Measurements from ENCODE around the gene HLA-DOA.
A peak's percentile ranks its signal among the peaks of the same experiment; 100 is the strongest.

HLA-DOA gene

DNA sequence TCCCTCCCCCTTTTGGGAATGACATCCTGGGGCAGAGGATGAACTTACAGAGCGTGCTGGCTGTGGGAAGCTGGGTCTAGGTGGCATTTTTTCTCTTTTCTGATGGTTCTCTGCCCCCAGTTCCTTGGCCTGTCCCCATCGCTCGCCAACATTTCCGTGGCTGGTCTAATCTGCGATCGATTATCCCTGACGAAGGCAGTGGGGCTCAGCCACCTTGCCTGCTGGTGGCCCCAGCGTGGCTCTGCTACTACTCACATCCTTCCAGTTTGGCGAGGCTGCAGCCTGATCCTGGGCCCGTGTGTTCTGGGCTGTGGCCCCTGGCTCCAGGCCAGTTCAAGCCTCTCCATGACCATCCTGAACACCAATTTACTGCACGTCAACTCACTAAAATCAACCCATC, 6.4 kb upstream of the HLA-DOA start:
- DNase-seq: no peak

DNA sequence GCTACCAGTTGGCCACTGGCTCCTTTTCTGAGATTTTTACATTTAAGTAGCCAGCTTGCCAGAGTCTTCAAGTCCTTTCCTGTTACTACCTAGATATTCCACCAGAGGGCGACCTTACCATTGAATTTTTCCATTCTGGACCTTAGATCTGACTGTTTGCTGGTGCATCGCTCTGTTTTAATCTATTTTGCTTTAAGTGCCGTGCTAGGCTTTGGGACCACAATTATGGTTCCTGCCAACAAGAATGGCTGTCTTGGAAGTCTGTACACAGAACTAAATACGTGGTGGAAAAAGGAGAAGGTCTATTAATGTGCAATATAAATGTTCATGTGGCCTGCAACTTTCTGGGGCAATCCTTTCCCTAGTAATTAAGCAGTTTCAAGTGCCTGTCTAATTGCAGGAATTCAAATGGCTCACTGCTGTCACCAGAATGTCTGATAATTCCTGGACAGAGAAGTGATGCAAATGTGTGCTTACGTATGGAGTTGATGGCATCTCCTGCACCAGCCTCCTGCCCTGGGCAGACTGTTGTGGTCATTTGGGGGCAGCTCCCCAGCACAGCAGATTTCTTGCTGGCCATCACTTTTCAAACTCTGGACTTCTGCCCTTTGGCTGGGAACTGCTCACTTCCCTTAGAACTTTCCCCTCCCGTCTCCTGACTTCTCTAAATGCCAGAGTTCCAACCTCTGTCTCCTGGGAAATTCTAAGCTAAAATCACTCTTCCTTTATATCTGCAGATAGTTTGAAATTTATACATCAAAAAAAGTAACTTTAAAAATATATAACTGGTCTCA, 5.6 kb upstream of the HLA-DOA start:
- DNase-seq: peak; percentile 15

DNA sequence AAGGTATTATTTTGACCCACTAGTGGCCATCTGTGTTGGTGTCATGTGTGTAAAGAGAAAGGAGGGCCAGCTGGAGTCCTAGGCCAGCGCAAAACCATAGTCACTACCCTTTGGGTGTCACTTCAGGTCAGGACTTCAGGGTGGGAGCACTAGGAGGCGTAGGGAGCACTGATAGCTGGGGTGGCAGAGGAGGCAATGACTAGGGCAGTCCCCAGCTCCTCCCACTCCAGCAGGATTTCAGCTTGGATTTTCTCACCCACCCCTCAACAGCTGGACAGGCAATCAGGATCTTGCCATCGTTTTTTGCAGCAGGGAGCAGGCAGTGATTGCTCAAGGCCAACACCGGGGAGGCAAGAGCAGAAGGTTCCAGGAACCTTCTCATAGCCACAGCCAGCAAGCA, 4.2 kb upstream of the HLA-DOA start:
- no peak for DNase-seq

DNA sequence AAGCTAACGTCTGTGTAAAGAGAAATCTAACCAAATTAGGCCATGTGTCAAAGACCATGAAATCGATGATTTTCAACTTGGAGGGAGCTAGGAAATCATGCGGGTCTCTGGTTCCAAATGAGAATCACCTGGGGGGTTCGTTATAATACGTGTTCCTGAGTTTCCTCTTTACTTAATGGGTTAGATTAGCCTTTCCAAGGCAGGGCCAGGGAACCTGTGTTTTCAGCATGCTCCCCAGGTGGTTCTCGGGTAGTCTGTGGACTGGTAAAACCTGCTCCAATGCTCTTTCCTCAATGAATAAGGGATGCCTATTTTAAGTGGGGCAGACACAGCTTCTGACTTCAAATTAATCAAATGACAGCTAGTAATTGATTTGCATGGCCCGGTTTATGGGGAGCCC, 965 bp upstream of the HLA-DOA start:
- no peak for DNase-seq

DNA sequence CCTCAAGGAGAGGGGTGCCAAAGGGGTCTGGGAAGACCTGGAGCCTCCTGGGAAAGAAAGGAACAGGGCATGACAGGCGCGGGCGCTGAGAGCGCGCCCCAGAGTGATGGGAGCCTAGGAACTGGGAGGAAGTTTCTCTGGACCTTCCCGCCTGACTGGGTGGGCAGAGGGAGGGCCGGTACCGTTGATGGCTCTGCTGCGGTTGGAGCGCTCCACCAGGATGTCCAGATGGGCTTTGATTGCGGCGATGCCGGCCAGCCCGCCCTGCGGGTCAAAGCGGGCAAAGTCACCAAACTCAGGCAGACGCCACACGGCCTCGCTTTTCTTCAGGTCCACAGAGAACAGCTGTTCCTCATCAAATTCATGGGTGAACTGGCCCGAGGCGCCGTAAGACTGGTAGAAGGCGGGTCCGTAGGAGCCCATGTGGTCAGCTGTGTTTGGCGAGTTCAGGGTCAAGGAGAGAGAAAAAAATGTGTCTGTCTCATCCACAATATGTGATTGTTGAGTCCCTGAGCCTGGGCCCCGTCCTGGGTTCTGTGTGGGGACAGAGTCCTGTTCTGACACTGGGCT, 1.5 kb downstream of the HLA-DOA start:
- DNase-seq: no peak

DNA sequence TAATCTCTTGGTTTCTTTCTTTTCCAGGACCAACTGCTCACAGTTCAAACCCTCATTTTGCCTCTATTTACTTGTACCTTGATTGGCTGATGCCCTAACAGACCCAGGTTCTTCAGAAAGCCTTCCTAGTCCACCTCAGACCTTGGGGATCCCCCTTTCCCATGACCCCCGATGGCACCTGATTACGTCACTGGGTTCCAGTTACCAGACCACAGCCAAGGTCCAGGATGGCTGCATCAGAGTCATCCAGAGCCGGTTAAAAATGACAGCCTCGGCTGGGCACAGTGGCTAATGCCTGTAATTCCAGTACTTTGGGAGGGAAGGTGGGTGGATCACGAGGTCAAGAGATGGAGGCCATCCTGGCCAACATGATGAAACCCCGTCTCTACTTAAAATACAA, 4.5 kb downstream of the HLA-DOA start:
- no peak for DNase-seq

DNA sequence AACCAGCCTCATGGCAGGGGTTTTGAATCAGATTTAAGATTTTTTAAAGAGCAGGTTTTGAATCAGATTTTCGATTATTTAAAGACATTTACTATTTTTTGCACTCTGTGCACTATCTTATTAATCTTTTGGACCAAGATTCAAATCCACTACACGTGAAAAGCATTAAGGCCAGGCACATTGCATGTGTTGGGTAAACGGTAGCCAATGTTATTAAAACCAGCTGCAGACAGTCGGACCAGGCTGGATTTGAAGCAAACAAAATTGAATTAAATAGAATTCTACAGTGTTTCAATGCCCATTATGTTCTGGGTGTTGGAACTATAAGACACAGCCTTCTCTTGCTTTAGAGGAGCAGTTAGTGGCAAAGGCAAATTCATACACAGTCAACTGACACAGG, 7.7 kb downstream of the HLA-DOA start:
- no peak for DNase-seq

DNA sequence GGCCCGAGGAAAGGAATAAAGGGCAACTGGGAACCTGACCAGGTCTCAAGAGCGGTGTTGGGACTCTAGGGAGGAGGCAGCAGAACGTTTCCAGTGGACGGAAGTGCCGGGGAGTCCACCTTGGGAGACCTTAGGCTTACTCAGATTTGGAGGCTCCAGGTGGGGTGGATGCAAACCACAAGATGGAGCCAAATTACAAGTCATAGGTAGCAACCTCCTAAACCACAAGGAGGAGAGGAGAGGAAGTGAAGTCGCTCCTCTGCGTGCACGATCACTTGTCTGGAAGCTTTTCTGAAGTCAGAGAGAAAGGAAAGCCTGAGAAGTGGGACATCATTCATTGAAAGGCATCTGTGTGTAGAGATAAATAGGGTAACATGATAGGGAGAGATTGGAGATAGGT, 9.3 kb downstream of the HLA-DOA start:
- no peak for DNase-seq

DNA sequence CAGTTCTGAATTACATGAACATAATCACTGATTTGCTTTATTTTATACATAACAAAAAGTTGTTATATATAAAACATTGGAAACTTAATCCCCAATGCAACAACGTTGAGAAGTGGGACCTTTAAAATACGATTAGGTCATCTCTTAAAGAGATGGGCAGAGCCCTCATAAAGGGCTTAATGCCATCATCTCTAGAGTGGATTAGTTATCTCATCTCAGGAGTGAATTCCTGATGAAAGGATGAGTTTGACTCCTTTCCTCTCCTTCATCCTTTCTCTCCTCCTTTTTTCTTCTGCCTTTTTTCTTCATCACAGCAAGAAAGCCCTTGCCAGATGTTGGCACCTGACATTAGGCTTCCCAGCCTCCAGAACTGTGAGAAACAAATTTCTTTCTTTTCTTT, 13.9 kb downstream of the HLA-DOA start:
- DNase-seq: no peak

DNA sequence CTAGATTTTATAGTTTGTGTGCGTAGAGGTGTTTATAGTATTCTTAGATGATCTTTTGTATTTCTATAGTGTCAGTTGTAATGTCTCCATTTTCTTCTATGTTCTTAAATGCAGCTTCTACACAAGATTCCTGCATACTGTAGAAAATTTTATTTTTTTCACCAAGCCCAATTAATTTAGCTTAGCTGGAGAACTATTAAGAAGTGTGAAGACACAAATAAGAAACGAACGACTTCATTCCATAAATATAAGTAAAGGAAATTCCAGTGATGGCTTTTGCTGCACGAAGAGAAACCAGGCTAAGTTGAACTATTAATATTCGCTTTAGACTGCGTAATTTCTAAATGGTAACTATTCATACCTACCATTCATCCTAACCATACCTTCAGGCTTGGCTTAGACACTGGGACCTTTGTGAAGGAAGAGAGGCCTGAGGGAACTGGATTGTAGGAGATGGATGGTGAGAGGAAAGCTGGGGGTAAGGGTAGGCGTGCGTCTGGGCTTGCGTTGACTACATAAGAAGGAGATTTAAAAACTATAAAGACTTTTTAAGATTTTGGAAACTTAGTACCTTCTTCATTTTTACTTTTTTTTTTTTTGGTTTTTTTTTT, 15.9 kb downstream of the HLA-DOA start:
- no peak for DNase-seq

DNA sequence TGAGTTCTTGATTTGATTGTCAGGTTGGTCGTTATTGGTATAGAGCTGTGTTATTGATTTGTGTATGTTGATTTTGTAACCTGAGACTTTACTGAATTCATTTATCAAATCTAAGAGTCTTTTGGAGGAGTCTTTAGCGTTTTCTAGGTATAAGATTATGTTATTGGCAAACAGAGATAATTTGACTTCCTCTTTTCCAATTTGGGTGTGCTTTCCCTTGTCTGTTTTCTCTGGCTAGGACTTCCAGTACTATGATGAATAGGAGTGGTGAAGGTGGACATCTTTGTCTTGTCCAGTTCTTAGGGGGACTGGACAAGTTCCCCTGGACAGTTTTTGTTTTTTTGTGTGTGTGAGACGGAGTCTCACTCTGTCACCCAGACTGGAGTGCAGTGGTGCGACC, 17.4 kb downstream of the HLA-DOA start:
- no peak for DNase-seq

DNA sequence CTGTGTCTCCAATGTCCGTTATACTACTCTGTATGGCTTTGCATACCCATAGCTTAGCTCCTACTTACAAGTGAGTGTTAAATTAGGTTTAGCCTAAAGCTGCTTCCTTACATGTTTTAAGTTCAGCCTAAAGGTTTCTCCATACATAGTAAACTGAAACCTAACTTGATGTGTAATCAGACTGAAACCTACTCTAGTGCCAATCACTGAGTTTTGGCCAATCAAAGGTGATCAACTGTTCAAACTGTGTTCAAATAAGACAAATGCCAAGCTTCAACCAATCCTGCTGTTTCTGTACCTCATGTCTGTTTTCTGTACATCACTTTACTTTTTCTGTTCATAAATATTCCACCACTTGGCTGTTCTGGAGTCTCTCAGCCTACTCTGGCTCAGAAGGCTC, 20.0 kb downstream of the HLA-DOA start:
- DNase-seq: no peak

DNA sequence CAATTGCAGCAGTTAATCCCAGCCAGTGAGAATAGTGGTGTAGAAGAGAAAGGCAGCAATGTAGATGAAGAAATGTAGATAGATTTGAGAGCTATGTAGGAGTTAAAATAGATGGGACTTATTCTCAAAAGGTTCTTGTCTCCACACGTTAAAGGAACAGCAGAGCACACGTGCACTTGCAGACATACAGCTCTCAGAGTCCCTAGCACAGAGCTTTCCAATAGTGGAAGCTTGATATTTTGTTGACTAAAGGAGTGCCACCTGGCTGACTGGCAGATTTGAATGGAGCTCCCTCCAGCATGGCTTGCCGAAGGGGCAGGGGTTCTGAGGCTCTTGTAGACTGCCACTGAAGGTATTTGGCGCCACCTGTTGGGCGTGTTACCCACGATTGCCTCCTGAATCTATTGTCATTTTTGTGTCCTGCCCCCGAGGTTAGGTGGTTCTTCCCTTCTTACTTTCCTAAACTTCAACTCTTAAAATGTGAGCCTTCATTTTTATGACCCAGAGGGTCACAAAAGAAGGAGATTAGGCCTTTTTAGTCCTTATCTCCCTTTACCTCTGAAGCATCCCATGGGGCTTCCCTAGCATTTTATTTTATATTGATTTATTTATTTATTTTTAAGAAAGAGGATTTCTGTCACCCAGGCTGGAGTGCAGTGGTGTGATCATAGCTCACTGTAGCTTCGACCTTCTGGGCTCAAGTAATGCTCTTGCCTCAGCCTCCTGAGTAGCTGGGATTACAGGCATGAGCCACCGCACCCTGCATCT, 24.6 kb downstream of the HLA-DOA start:
- peak; percentile 91 for DNase-seq

DNA sequence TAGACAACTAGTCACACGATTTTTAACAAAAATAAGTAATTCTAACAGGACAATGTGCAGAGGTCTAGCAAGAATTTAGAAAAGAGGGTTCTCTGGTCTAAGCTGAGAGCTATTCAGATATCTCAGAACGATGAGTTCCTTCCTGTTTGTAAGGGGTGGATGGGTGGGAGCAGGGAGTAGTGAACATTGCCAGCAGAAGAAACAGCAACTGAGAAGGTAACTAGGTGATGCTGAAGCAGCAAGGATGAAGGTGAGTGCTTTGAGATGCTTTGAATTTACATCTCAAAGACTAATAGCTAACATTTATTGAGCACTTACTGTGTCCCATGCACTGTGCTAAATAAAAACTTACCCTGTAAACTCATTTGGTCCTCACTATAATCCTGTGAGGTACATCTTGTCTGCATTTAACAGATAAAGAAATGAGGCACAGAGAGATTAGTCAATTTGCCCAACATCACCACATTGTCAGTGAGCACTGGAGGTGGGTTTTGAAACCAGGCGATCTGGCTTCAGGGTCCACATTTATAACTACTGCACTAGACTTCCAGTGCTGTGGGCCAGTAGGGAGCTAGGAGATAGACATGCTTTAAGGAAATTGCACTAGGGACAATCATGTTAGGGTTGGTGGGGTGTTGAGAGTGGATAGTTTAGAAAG, 25.3 kb downstream of the HLA-DOA start:
- no peak for DNase-seq

DNA sequence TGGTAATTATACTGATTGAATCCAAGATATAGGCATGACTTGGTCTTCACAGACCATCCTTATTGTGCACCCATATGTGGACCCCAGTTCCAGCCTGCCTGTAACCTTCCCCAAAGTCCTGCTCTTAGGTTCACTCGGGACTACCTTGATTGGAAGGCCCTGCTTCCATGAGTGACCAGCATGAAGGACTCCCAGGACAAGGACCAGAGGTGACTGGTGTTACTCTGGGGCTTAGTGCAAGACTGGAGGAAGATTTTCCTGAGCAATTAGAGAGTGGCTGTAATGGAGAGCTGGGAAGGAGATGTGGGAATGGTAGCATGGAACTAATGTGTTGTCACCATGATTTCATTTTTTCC, 25.9 kb downstream of the HLA-DOA start:
- DNase-seq: no peak

DNA sequence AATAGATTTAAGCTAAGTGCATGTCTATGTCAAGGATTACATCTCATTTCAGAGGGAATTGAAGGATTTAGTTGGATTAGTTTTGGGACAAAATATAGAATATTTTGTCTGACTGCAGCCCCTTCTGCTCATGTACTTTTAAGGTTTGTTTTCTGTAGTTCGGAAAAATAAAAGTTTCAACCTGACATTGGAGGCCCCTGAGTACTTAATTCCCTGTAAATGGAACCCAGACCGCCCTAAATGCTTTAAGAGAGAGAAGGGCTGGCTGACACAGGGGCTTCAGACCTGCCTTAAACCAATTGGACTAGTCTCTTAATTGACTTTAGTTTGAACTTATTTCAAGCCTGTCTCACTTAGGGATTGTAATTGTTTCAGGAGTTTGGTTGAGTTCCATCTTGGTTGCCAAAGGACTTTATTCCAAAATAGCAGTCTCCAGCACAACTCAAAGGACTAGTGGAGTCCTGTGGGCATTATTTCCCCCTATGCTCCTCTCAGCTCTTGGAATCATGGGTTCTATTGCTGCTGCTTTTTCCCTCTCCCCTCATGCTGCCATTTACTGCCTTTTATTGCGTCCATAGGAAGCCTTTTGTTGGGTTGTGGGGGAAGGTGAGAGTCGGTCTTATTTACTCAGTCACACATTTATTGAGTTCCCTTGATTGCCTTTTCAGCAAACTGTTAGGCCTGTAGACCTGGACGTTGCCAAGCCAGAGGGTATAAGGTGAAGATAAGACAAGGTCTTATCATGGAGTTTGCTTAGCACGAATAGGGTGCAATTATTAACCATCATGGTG, 26.5 kb downstream of the HLA-DOA start:
- no peak for DNase-seq

DNA sequence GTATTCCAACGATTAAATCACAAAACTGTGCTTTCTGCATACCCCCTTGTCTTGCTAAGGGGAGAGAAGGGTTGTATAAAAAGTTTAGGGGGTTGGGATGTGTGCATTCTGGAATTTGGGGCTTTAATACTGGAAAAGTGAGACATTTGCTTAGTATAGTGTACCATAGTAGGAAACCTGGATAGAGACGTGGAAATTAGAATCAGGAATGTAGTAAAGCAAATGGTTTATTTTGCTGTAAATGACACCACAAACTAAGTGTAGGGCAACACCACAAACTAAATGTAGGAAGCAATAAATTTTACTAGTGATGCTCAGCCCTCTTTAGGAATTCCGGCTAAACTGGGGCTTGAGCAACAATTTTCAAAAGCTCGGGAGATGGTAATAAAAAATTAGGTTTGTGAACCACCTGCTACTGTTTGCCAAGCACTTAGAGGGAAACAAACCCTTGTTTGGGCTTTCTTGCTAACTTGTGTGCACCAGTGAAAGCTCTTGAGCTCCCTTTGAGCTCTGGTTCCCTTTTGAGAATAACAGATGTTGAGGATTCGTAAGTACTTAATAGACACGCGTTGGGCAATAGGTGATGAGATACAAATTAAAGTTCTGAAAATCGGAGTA, 27.2 kb downstream of the HLA-DOA start:
- DNase-seq: no peak

DNA sequence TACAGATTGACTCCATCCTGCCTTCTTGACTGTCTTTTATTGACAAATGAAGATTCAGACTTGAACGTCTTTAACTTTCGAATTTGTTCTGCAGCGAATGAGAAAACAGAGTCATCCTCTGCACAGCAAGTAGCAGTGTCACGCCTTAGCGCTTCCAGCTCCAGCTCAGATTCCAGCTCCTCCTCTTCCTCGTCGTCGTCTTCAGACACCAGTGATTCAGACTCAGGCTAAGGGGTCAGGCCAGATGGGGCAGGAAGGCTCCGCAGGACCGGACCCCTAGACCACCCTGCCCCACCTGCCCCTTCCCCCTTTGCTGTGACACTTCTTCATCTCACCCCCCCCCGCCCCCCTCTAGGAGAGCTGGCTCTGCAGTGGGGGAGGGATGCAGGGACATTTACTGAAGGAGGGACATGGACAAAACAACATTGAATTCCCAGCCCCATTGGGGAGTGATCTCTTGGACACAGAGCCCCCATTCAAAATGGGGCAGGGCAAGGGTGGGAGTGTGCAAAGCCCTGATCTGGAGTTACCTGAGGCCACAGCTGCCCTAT, 28.8 kb downstream of the HLA-DOA start:
- no peak for DNase-seq

DNA sequence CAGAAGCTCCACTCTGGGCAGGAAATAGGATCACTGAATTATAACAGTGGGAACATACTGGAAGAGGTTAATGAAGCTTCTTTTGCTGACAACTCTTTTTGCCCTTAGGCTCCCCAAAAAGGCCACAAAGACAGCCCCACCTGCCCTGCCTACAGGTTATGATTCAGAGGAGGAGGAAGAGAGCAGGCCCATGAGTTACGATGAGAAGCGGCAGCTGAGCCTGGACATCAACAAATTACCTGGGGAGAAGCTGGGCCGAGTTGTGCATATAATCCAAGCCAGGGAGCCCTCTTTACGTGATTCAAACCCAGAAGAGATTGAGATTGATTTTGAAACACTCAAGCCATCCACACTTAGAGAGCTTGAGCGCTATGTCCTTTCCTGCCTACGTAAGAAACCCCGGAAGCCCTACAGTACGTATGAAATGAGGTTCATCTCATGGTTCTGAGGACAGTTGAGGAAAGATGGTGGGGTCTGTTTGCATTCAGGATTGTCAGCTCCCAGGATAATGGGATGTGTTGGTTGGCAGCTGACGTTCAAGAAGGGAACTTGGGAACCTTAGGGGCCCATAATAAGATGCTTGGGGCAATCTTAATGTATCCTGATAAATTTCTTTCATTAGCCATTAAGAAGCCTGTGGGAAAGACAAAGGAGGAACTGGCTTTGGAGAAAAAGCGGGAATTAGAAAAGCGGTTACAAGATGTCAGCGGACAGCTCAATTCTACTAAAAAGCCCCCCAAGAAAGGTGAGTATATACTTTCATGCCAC, 29.5 kb downstream of the HLA-DOA start:
- DNase-seq: no peak

DNA sequence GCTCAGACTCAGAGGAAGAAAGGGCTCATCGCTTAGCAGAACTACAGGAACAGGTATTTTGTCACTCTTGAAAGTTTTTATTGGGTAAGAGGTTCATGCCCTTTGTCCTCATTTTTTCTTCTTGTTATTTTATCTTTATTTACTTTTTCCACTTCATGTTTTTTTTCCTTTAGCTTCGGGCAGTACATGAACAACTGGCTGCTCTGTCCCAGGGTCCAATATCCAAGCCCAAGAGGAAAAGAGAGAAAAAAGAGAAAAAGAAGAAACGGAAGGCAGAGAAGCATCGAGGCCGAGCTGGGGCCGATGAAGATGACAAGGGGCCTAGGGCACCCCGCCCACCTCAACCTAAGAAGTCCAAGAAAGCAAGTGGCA, 31.5 kb downstream of the HLA-DOA start:
- DNase-seq: no peak
